Tibial nerve (tissue), 4 donors: ENCODE results near the gene JOSD2.

Source experiments
- CTCF ChIP-seq, 5 experiments: fragments of 200-600 bp in 3 of 5; fragments of 450-650 bp in 2 of 5; sonication (generic) in 3 of 5; IDR thresholded peaks; one replicate each; pipeline ENCODE4 v1.5.1; 2016 to 2019; ENCODE audit warnings: antibody characterized with exemption in 5 of 5, mild to moderate bottlenecking in 3 of 5, moderate library complexity in 2 of 5
- EP300 ChIP-seq, 2 donors: sonication (generic); formaldehyde crosslinking; IDR thresholded peaks; one replicate each; pipeline ENCODE4 v1.6.1; 2017; ENCODE audit warnings: antibody characterized with exemption in 2 of 2, mild to moderate bottlenecking in 1 of 2

DNA sequence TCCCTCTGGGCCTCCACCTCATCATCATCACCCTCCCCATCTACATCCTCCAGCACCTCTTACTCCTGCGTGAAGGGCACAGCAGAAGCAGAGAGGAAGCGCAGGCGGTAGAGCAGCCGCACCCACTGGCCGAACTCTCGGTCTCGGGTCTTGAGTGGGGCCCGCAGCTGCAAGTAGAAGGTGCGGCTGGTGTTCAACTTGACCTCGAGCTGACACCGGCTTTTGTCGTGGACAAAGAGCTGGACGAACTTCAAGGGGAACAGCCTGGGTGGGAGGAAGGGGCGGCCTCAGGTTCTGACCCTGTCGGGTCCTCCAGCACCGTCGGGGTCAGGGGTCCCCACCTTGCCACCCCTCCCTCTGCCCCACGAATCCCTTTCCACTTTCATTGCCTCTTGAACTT is 43.4 kb downstream of the JOSD2 start:
- no peak for TF ChIP-seq CTCF (IDR thresholded peaks at IDR 0.05)
- no peak for TF ChIP-seq EP300 (IDR thresholded peaks at IDR 0.05)
